ENCODE results near the gene CD3E.
A peak's percentile ranks its signal among the peaks of the same experiment; 100 is the strongest.

Gene CD3E

GRCh38 chr11:118263112-118263511 is 41.4 kb upstream of the CD3E start:
- Histone ChIP-seq H2BK5ac (ENCODE audit: low read depth, low read length, poor library complexity, severe bottlenecking) (no peak overlapping the region), H3K9ac (ENCODE audit: low read length) (no peak overlapping the region), H3K14ac (ENCODE audit: low read length in 2 of 2) (no peak overlapping the region), H3K4ac (ENCODE audit: low read depth in 1 of 2, low read length in 2 of 2) (no peak overlapping the region), H4K8ac (ENCODE audit: low read length) (no peak overlapping the region), H2BK120ac (ENCODE audit: low read depth, low read length) (no peak overlapping the region), H2BK15ac (ENCODE audit: low read depth, poor library complexity, severe bottlenecking) (no peak overlapping the region), H2AK5ac (ENCODE audit: low read length, severe bottlenecking) (no peak overlapping the region), H3K27ac (ENCODE audit: low read length, poor library complexity, severe bottlenecking) (no peak overlapping the region), H3K4me3 (ENCODE audit: insufficient read depth in 1 of 2, low read depth in 1 of 2, low read length in 2 of 2) (no peak overlapping the region), H3K36me3 (ENCODE audit: control insufficient read depth in 1 of 2, insufficient read depth in 2 of 2, low read depth in 1 of 2, low read length in 2 of 2) (no peaks in the 10 kb centered on the region), H3K18ac (ENCODE audit: low read depth in 1 of 2, low read length in 2 of 2) (no peak overlapping the region), H4K91ac (ENCODE audit: low read length) (no peak overlapping the region), H3K23ac (ENCODE audit: low read length in 2 of 2) (no peak overlapping the region), H3K79me1 (replicated peaks; ENCODE audit: low read length, poor library complexity, severe bottlenecking) (no peaks in the 10 kb centered on the region), H3K4me2 (ENCODE audit: low read length, poor library complexity, severe bottlenecking) (no peak overlapping the region), H3K27me3 (ENCODE audit: control insufficient read depth in 1 of 2, insufficient read depth in 1 of 2, low read length in 2 of 2) (peaks cover 67 to 77% of the 10 kb centered on the region in 2 experiments), H3K9me3 (ENCODE audit: control insufficient read depth, low read length) (no peaks in the 10 kb centered on the region), H2BK12ac (ENCODE audit: low read length in 2 of 2) (no peak overlapping the region), H2AFZ (ENCODE audit: low read depth, low read length) (no peak overlapping the region), H3K4me1 (ENCODE audit: control insufficient read depth, insufficient read depth, low read depth, low read length) (peaks cover 2% of the 10 kb centered on the region)
- 62% methylated on average over 2 of the region's 4 CpGs for WGBS
- no peak for DNase-seq

DNA sequence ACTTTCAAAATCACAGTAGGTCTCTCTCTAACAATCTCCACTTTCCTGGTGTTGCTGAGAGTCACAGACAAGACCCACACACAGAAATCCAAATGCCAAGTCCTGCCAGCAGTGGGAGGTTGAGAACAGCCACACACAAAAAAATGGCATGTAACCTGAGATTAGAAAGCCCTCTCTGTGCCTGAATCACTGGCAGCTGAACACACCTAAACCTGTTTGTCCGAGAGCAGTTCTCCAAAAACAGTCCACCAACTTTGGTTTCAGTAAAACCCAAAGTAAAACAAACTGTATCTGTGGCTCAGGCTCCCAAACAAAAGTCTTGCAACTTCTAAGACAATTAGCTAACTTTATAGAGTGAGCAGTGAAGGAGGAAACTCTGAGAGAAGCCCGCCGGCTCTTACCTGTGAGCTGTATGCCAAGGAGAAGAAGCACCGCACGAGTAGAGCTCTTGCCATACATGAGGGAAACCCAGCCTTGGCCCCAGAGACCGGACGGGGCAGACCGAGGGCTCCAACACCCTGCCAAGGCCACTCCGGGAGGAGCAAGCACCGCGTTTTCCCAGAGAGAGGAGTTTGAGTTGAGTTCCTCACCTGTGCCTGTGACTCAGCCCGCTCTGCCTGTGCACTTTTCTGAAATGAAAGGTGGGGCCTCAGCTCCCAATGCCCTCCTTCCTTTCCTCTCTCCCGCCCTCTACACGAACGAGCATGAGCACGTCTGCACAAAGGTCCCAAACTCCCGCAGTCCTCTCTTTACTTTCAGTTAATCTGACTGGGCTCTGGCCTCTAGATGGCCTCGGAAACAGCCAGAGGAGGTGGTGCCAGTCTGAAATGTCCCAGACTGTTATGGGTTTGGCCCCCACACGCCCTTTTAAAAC is 40.6 kb upstream of the CD3E start, which contains the start of gene MPZL2:
Gene MPZL2 (minus strand): TSS at position 603 of the 874 bp plus-strand sequence. CDS start 144 bp downstream, at position 459.
- Histone ChIP-seq H3K4me1 (ENCODE audit: control insufficient read depth, insufficient read depth, low read depth, low read length) (peaks cover 2% of the 10 kb centered on the region), H3K27me3 (ENCODE audit: control insufficient read depth in 1 of 2, insufficient read depth in 1 of 2, low read length in 2 of 2) (peaks cover 72 to 77% of the 10 kb centered on the region in 2 experiments), H3K4me3 (ENCODE audit: insufficient read depth in 1 of 2, low read depth in 1 of 2, low read length in 2 of 2) (peak within 1 kb of the TSS in 1 of 2 experiments; percentile 64), H3K4ac (ENCODE audit: low read depth in 1 of 2, low read length in 2 of 2) (no peak within 1 kb of the TSS), H2BK15ac (ENCODE audit: low read depth, poor library complexity, severe bottlenecking) (no peak within 1 kb of the TSS), H4K91ac (ENCODE audit: low read length) (no peak within 1 kb of the TSS), H3K79me1 (replicated peaks; ENCODE audit: low read length, poor library complexity, severe bottlenecking) (no peaks in the 10 kb centered on the region), H2BK12ac (ENCODE audit: low read length in 2 of 2) (no peak within 1 kb of the TSS), H3K23ac (ENCODE audit: low read length in 2 of 2) (no peak within 1 kb of the TSS), H3K4me2 (ENCODE audit: low read length, poor library complexity, severe bottlenecking) (peak within 1 kb of the TSS; percentile 23), H4K8ac (ENCODE audit: low read length) (no peak within 1 kb of the TSS), H2BK120ac (ENCODE audit: low read depth, low read length) (no peak within 1 kb of the TSS), H2AFZ (ENCODE audit: low read depth, low read length) (no peak within 1 kb of the TSS), H3K9ac (ENCODE audit: low read length) (no peak within 1 kb of the TSS), H3K27ac (ENCODE audit: low read length, poor library complexity, severe bottlenecking) (no peak within 1 kb of the TSS), H2BK5ac (ENCODE audit: low read depth, low read length, poor library complexity, severe bottlenecking) (no peak within 1 kb of the TSS), H3K36me3 (ENCODE audit: control insufficient read depth in 1 of 2, insufficient read depth in 2 of 2, low read depth in 1 of 2, low read length in 2 of 2) (no peaks in the 10 kb centered on the region), H3K14ac (ENCODE audit: low read length in 2 of 2) (no peak within 1 kb of the TSS), H3K18ac (ENCODE audit: low read depth in 1 of 2, low read length in 2 of 2) (no peak within 1 kb of the TSS), H3K9me3 (ENCODE audit: control insufficient read depth, low read length) (no peaks in the 10 kb centered on the region), H2AK5ac (ENCODE audit: low read length, severe bottlenecking) (no peak within 1 kb of the TSS)
- 10% methylated on average over 19 of the region's 19 CpGs for WGBS
- DNase-seq, result no peak

DNA sequence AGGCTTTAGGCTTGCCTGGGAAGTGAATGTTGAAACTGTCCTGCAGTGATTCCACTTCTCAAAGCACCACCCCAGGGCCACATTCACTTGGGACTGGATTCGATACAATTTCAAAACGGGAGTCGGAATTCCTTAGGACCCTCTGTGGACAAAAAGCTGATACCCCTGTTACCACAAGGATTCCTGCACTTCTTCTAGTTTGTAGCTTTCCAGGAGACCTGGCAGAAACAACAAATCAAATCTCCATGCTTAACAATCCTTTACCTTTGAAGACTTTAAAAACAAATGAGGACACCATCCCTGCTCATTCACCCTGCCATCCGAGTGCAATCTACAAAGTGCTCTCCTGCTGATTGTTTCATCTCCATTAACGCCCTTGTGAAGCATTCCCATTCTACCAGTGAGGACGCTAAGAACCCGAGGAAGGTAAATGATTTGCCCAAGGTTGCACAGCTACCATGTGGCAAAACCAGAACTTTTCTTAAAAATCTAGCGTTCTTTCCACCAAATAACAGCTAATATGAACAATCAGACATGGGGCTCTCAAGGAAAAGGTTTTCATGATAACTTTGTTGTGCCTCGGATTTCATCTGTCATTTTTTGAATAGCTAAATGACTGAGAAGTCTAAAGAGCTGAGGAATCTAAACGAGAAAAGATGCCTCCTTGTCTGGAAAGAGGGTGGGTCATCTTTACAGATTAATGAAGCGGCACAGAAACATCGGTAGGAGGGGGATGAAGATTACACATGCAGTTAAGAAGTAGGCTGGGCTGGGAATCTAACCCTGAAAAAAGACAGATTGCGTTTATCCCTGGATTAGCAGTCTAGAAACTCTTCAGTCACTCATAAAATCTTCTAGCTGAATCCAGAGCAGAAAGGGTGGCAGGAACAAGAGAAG is 39.7 kb upstream of the CD3E start:
- H4K8ac ChIP-seq (ENCODE audit: low read length), result no peak overlapping the region
- H3K27me3 ChIP-seq (ENCODE audit: control insufficient read depth in 1 of 2, insufficient read depth in 1 of 2, low read length in 2 of 2), result peaks cover 74 to 82% of the 10 kb centered on the region in 2 experiments
- H4K91ac ChIP-seq (ENCODE audit: low read length), result no peak overlapping the region
- no peak overlapping the region for H2BK5ac ChIP-seq (ENCODE audit: low read depth, low read length, poor library complexity, severe bottlenecking)
- no peak overlapping the region for H2BK120ac ChIP-seq (ENCODE audit: low read depth, low read length)
- no peaks in the 10 kb centered on the region for H3K9me3 ChIP-seq (ENCODE audit: control insufficient read depth, low read length)
- H3K36me3 ChIP-seq (ENCODE audit: control insufficient read depth in 1 of 2, insufficient read depth in 2 of 2, low read depth in 1 of 2, low read length in 2 of 2), result no peaks in the 10 kb centered on the region
- peak overlapping the region in 1 of 2 experiments; percentile 64 for H3K4me3 ChIP-seq (ENCODE audit: insufficient read depth in 1 of 2, low read depth in 1 of 2, low read length in 2 of 2)
- H3K14ac ChIP-seq (ENCODE audit: low read length in 2 of 2), result no peak overlapping the region
- no peak overlapping the region for H2BK12ac ChIP-seq (ENCODE audit: low read length in 2 of 2)
- H3K18ac ChIP-seq (ENCODE audit: low read depth in 1 of 2, low read length in 2 of 2), result no peak overlapping the region
- no peak overlapping the region for H3K9ac ChIP-seq (ENCODE audit: low read length)
- no peak overlapping the region for H3K4ac ChIP-seq (ENCODE audit: low read depth in 1 of 2, low read length in 2 of 2)
- H2AK5ac ChIP-seq (ENCODE audit: low read length, severe bottlenecking), result no peak overlapping the region
- H3K27ac ChIP-seq (ENCODE audit: low read length, poor library complexity, severe bottlenecking), result no peak overlapping the region
- no peak overlapping the region for H3K23ac ChIP-seq (ENCODE audit: low read length in 2 of 2)
- no peak for DNase-seq
- no peak overlapping the region for H2BK15ac ChIP-seq (ENCODE audit: low read depth, poor library complexity, severe bottlenecking)
- H3K79me1 ChIP-seq (replicated peaks; ENCODE audit: low read length, poor library complexity, severe bottlenecking), result no peaks in the 10 kb centered on the region
- H2AFZ ChIP-seq (ENCODE audit: low read depth, low read length), result no peak overlapping the region
- peaks cover 2% of the 10 kb centered on the region for H3K4me1 ChIP-seq (ENCODE audit: control insufficient read depth, insufficient read depth, low read depth, low read length)
- H3K4me2 ChIP-seq (ENCODE audit: low read length, poor library complexity, severe bottlenecking), result no peak overlapping the region
- WGBS, result 36% methylated on average over 11 of the region's 13 CpGs

- Histone ChIP-seq H2BK15ac (ENCODE audit: low read depth, poor library complexity, severe bottlenecking) (no peak overlapping the region), H3K18ac (ENCODE audit: low read depth in 1 of 2, low read length in 2 of 2) (no peak overlapping the region), H3K27ac (ENCODE audit: low read length, poor library complexity, severe bottlenecking) (no peak overlapping the region), H2BK5ac (ENCODE audit: low read depth, low read length, poor library complexity, severe bottlenecking) (no peak overlapping the region), H3K4me3 (ENCODE audit: insufficient read depth in 1 of 2, low read depth in 1 of 2, low read length in 2 of 2) (no peak overlapping the region), H3K27me3 (ENCODE audit: control insufficient read depth in 1 of 2, insufficient read depth in 1 of 2, low read length in 2 of 2) (peaks cover 70 to 72% of the 10 kb centered on the region in 2 experiments), H3K36me3 (ENCODE audit: control insufficient read depth in 1 of 2, insufficient read depth in 2 of 2, low read depth in 1 of 2, low read length in 2 of 2) (no peaks in the 10 kb centered on the region), H3K23ac (ENCODE audit: low read length in 2 of 2) (no peak overlapping the region), H4K8ac (ENCODE audit: low read length) (no peak overlapping the region), H3K4me1 (ENCODE audit: control insufficient read depth, insufficient read depth, low read depth, low read length) (peaks cover 2% of the 10 kb centered on the region), H3K14ac (ENCODE audit: low read length in 2 of 2) (no peak overlapping the region), H2AFZ (ENCODE audit: low read depth, low read length) (no peak overlapping the region), H3K9me3 (ENCODE audit: control insufficient read depth, low read length) (no peaks in the 10 kb centered on the region), H2AK5ac (ENCODE audit: low read length, severe bottlenecking) (no peak overlapping the region), H3K4me2 (ENCODE audit: low read length, poor library complexity, severe bottlenecking) (no peak overlapping the region), H2BK12ac (ENCODE audit: low read length in 2 of 2) (no peak overlapping the region), H3K9ac (ENCODE audit: low read length) (no peak overlapping the region), H4K91ac (ENCODE audit: low read length) (no peak overlapping the region), H3K79me1 (replicated peaks; ENCODE audit: low read length, poor library complexity, severe bottlenecking) (no peaks in the 10 kb centered on the region), H3K4ac (ENCODE audit: low read depth in 1 of 2, low read length in 2 of 2) (no peak overlapping the region), H2BK120ac (ENCODE audit: low read depth, low read length) (no peak overlapping the region)
- DNase-seq, result no peak
- 40% methylated on average over 1 of the region's 1 CpG for WGBS
Measured at GRCh38 chr11:118265954-118266353, 38.6 kb upstream of the CD3E start.
